H4 (cell line): Measurements from ENCODE around the gene TMEM107. TPM values are rescaled to one million over a fixed set of nuclear protein-coding genes. Genes with fewer than 3 reads are reported as not detected.

Experiments
- DNase-seq: peaks from one replicate; pipeline ENCODE4 v3.0.0-alpha.2; 2015; ENCODE audit warnings: low spot score
- total RNA-seq: library from RNA; depleted of rRNA; stranded (reverse); fragments of >200 nt; shearing (Covaris generic); gene quantifications from 2 replicates; pipeline ENCODE4 v1.2.3, GENCODE V29; 2014; rRNA removed

Gene TMEM107
- total RNA-seq, 1 experiment from 2014 or later: 13.3 TPM

GRCh38 chr17:8137645-8138373 lies 38.4 kb downstream of the TMEM107 start:
- no peak for DNase-seq

- DNase-seq: no peak
These were observed 42.2 kb downstream of the TMEM107 start for GRCh38 chr17:8133941-8134340.

GRCh38 chr17:8133399-8133798 lies 42.8 kb downstream of the TMEM107 start:
- DNase-seq: no peak

- DNase-seq: no peak
These were observed 44.2 kb downstream of the TMEM107 start for GRCh38 chr17:8131844-8132441.

GRCh38 chr17:8128125-8128784 lies 47.9 kb downstream of the TMEM107 start:
- DNase-seq: no peak

GRCh38 chr17:8126491-8127066 lies 49.6 kb downstream of the TMEM107 start:
- no peak for DNase-seq

GRCh38 chr17:8125947-8126490 lies 50.2 kb downstream of the TMEM107 start:
- no peak for DNase-seq

GRCh38 chr17:8125154-8125946 lies 50.8 kb downstream of the TMEM107 start:
- DNase-seq: no peak

GRCh38 chr17:8124350-8125153 lies 51.6 kb downstream of the TMEM107 start:
- no peak for DNase-seq

- DNase-seq: no peak
These were observed 52.4 kb downstream of the TMEM107 start, which contains the start of gene HES7 for GRCh38 chr17:8123695-8124349. Gene HES7 (minus strand): TSS chr17:8124106. CDS start chr17:8124084, 22 bp downstream.

GRCh38 chr17:8122924-8123694 lies 53.1 kb downstream of the TMEM107 start:
- no peak for DNase-seq

Other genes with a start within 250 kb of the TMEM107 start
- gene KCNAB3, start 246.5 kb downstream of the TMEM107 start, total RNA-seq: 0.21 TPM in 1 of 2 replicates, not detected in the other
- 22.8 and 33.4 TPM in 2 replicates for gene TRAPPC1, start 244.4 kb downstream of the TMEM107 start, total RNA-seq
- gene CNTROB, start 244.2 kb downstream of the TMEM107 start, total RNA-seq: 6.2 and 9.1 TPM in 2 replicates
- not detected in 2 replicates for gene GUCY2D, start 173.8 kb downstream of the TMEM107 start, total RNA-seq
- not detected in 2 replicates for gene ALOX15B, start 137.3 kb downstream of the TMEM107 start, total RNA-seq
- not detected in 2 replicates for gene ALOX12B, start 88.7 kb downstream of the TMEM107 start, total RNA-seq
- gene ALOXE3, start 57.9 kb downstream of the TMEM107 start, total RNA-seq: not detected in 2 replicates
- 0.14 TPM in 1 of 2 replicates, not detected in the other for gene HES7, start 52.3 kb downstream of the TMEM107 start, total RNA-seq
- 4.4 and 4.6 TPM in 2 replicates for gene PER1, start 24.0 kb downstream of the TMEM107 start, total RNA-seq
- gene VAMP2, start 13.4 kb downstream of the TMEM107 start, total RNA-seq: 0.64 TPM in 2 replicates
- gene BORCS6, start 13.8 kb upstream of the TMEM107 start, total RNA-seq: 0.62 and 0.68 TPM in 2 replicates
- 33.4 and 50.5 TPM in 2 replicates for gene AURKB, start 34.2 kb upstream of the TMEM107 start, total RNA-seq
- gene CTC1, start 71.7 kb upstream of the TMEM107 start, total RNA-seq: 3.0 and 3.3 TPM in 2 replicates
- 13.5 and 18.4 TPM in 2 replicates for gene PFAS, start 72.9 kb upstream of the TMEM107 start, total RNA-seq
- gene RANGRF, start 112.3 kb upstream of the TMEM107 start, total RNA-seq: 5.3 and 5.6 TPM in 2 replicates
- 0.81 TPM in 1 of 2 replicates, not detected in the other for gene SLC25A35, start 119.0 kb upstream of the TMEM107 start, total RNA-seq
- not detected in 2 replicates for gene ARHGEF15, start 133.9 kb upstream of the TMEM107 start, total RNA-seq
- gene ODF4, start 163.5 kb upstream of the TMEM107 start, total RNA-seq: not detected in 2 replicates
- 2,934 and 3,123 TPM in 2 replicates for gene RPL26, start 206.8 kb upstream of the TMEM107 start, total RNA-seq
- gene RNF222, start 221.4 kb upstream of the TMEM107 start, total RNA-seq: not detected in 2 replicates